Measurements from ENCODE around the gene PRKAG2.
A peak's percentile ranks its signal among the peaks of the same experiment; 100 is the strongest.

The PRKAG2 gene

GRCh38 chr7:151897161-151897731 lies 20.3 kb upstream of the PRKAG2 start:
- Histone ChIP-seq H2AFZ (peak overlapping the region; percentile 43), H3K4me2 (ENCODE audit: low read length) (peak overlapping the region; percentile 69), H3K4me1 (no peaks in the 10 kb centered on the region), H3K36me3 (ENCODE audit: control insufficient read depth, insufficient read depth, low read length) (no peaks in the 10 kb centered on the region), H3K9me3 (ENCODE audit: control insufficient read depth, low read length) (no peaks in the 10 kb centered on the region), H3K27me3 (ENCODE audit: control insufficient read depth, insufficient read depth, low read length) (no peaks in the 10 kb centered on the region), H3K9ac (no peak overlapping the region), H3K27ac (no peak overlapping the region), H3K79me2 (no peaks in the 10 kb centered on the region), H3K4me3 (ENCODE audit: low read depth, low read length) (peak overlapping the region; percentile 22)
- TF ChIP-seq CTCF (IDR thresholded peaks at IDR 0.05): no peak

DNA sequence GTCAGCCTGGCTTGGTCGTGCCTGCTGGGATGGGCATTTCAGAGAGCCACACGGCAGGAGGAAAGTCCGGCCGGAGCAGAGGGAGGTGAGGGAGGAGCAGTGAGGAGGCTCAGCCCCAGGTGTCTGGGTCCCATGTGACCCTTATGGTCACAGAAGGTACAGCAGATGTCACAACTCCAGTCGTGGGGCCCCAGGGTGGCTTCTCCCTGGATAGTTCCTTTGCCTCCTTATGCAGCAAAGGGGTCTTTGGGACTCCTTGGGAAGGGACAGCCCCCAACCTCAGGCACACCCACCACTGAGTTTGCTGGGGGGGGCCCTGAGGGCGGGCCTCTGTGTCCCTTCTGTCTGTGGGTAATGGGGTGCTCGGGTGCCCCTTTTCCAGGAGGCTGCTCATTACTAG lies 19.6 kb upstream of the PRKAG2 start:
- Histone ChIP-seq H2AFZ (no peak overlapping the region), H3K9me3 (ENCODE audit: control insufficient read depth, low read length) (no peaks in the 10 kb centered on the region), H3K4me3 (ENCODE audit: low read depth, low read length) (no peak overlapping the region), H3K36me3 (ENCODE audit: control insufficient read depth, insufficient read depth, low read length) (no peaks in the 10 kb centered on the region), H3K4me2 (ENCODE audit: low read length) (no peak overlapping the region), H3K9ac (no peak overlapping the region), H3K4me1 (no peaks in the 10 kb centered on the region), H3K27me3 (ENCODE audit: control insufficient read depth, insufficient read depth, low read length) (no peaks in the 10 kb centered on the region), H3K79me2 (no peaks in the 10 kb centered on the region), H3K27ac (no peak overlapping the region)
- no peak for TF ChIP-seq CTCF (IDR thresholded peaks at IDR 0.05)

DNA sequence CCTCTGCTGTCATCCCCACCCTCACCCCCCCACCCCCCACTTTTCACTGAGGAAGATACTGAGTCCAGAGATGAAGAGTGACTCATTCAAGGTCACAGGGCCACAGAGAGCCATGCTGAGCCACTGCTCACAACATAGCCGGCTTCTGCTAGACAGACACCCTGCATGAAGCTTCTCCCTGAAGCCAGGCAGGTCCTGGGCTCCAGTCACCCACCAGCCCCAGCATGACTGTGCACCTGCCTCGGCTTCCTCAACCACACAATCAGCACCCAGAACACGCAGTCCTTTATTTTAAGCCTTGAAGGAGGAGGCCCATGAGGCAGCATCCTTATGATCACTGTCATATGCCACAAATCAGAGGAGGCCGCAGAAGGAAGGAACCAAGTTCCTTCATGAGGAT lies 19.2 kb upstream of the PRKAG2 start:
- H3K9me3 ChIP-seq (ENCODE audit: control insufficient read depth, low read length): no peaks in the 10 kb centered on the region
- no peak overlapping the region for H3K4me2 ChIP-seq (ENCODE audit: low read length)
- no peak for TF ChIP-seq CTCF (IDR thresholded peaks at IDR 0.05)
- H3K79me2 ChIP-seq: no peaks in the 10 kb centered on the region
- H3K4me3 ChIP-seq (ENCODE audit: low read depth, low read length): no peak overlapping the region
- H3K27ac ChIP-seq: no peak overlapping the region
- H3K9ac ChIP-seq: no peak overlapping the region
- no peaks in the 10 kb centered on the region for H3K36me3 ChIP-seq (ENCODE audit: control insufficient read depth, insufficient read depth, low read length)
- H2AFZ ChIP-seq: no peak overlapping the region
- no peaks in the 10 kb centered on the region for H3K4me1 ChIP-seq
- H3K27me3 ChIP-seq (ENCODE audit: control insufficient read depth, insufficient read depth, low read length): no peaks in the 10 kb centered on the region

DNA sequence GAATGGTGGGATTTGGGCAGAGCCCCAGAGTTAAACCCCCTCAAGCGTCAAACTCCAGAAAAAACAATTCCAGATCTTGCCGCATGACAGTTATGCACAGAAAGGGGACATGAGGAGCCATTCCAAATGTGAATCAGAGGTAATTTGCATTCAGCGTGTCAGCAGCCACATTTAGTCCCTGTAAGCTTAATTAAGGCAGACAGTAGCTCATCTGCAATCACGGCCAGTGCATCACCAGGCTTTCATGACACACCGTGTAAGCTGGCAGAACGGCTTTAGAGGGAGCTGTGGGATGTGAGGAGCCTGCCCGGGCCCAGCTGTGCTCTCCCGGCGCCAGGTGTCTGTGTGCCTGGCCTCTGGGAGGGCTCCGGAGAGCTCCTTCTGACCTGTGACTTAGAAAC lies 18.7 kb upstream of the PRKAG2 start:
- Histone ChIP-seq H3K27me3 (ENCODE audit: control insufficient read depth, insufficient read depth, low read length) (no peaks in the 10 kb centered on the region), H3K27ac (no peak overlapping the region), H3K9me3 (ENCODE audit: control insufficient read depth, low read length) (no peaks in the 10 kb centered on the region), H3K4me3 (ENCODE audit: low read depth, low read length) (no peak overlapping the region), H3K9ac (no peak overlapping the region), H2AFZ (no peak overlapping the region), H3K79me2 (no peaks in the 10 kb centered on the region), H3K4me2 (ENCODE audit: low read length) (no peak overlapping the region), H3K4me1 (no peaks in the 10 kb centered on the region), H3K36me3 (ENCODE audit: control insufficient read depth, insufficient read depth, low read length) (no peaks in the 10 kb centered on the region)
- TF ChIP-seq CTCF (IDR thresholded peaks at IDR 0.05): no peak

- Histone ChIP-seq H2AFZ (no peak overlapping the region), H3K9ac (no peak overlapping the region), H3K79me2 (no peaks in the 10 kb centered on the region), H3K9me3 (ENCODE audit: control insufficient read depth, low read length) (no peaks in the 10 kb centered on the region), H3K4me2 (ENCODE audit: low read length) (no peak overlapping the region), H3K27me3 (ENCODE audit: control insufficient read depth, insufficient read depth, low read length) (no peaks in the 10 kb centered on the region), H3K27ac (no peak overlapping the region), H3K36me3 (ENCODE audit: control insufficient read depth, insufficient read depth, low read length) (no peaks in the 10 kb centered on the region), H3K4me1 (no peaks in the 10 kb centered on the region), H3K4me3 (ENCODE audit: low read depth, low read length) (no peak overlapping the region)
- TF ChIP-seq CTCF (IDR thresholded peaks at IDR 0.05): no peak
Measured at GRCh38 chr7:151895008-151895630, 18.2 kb upstream of the PRKAG2 start.
